OCI-LY1 (cell line): ENCODE results near the gene DHX8.

Experiments used
- CTCF ChIP-seq: fragments of 200-600 bp; sonication (generic), shearing (Covaris generic); IDR thresholded peaks from 2 replicates; pipeline ENCODE4 v1.5.1; 2017; ENCODE audit warnings: mild to moderate bottlenecking, antibody characterized with exemption, low read length, moderate library complexity, mixed read lengths
- EZH2 ChIP-seq: fragments of 200-600 bp; sonication (generic), shearing (Covaris generic); IDR thresholded peaks from 2 replicates; pipeline ENCODE4 v1.8.0; 2017; ENCODE audit warnings: borderline replicate concordance, mixed run types, mild to moderate bottlenecking, antibody characterized with exemption, low read length, moderate library complexity, mixed read lengths

- TF ChIP-seq CTCF (no peak), EZH2 (no peak)
These were observed 69.8 kb downstream of the DHX8 start for GRCh38 chr17:43553573-43553972.
